ENCODE results near the gene GALT. TPM values are rescaled to one million over a fixed set of nuclear protein-coding genes. Genes with fewer than 3 reads are reported as not detected.

GALT gene
- total RNA-seq, 3 donors from 2014 or later = 26.1 to 37.0 (median 36.7) TPM

- Histone ChIP-seq H3K27me3 (no peaks in the 10 kb centered on the region), H3K4me3 (no peak overlapping the region), H3K36me3 (no peaks in the 10 kb centered on the region), H3K9me3 (no peaks in the 10 kb centered on the region), H3K27ac (peak overlapping the region in 1 of 2 donors; percentile 85), H3K4me1 (no peaks in the 10 kb centered on the region)
- intact Hi-C loops (cut with DNase I; ENCODE audit: low total_unique reads) = no loop called here
- no peak for TF ChIP-seq POLR2AphosphoS5 (IDR thresholded peaks at IDR 0.05)
- DNase-seq (ENCODE audit: low spot score in 2 of 2) = no peak
Observed at GRCh38 chr9:34684816-34685215, 38.3 kb downstream of the GALT start.

- H3K4me3 ChIP-seq = no peak overlapping the region
- intact Hi-C loops (cut with DNase I; ENCODE audit: low total_unique reads) = no loop called here
- no peaks in the 10 kb centered on the region for H3K9me3 ChIP-seq
- H3K36me3 ChIP-seq = no peaks in the 10 kb centered on the region
- H3K4me1 ChIP-seq = no peaks in the 10 kb centered on the region
- H3K27me3 ChIP-seq = no peaks in the 10 kb centered on the region
- peak overlapping the region in 1 of 2 donors; percentile 85 for H3K27ac ChIP-seq
- TF ChIP-seq POLR2AphosphoS5 (IDR thresholded peaks at IDR 0.05) (no peak), CTCF (IDR thresholded peaks at IDR 0.05) (no peak), POLR2A (IDR thresholded peaks at IDR 0.05) (no peak)
- no peak for DNase-seq (ENCODE audit: low spot score in 2 of 2)
Observed at GRCh38 chr9:34685591-34685990, 39.1 kb downstream of the GALT start.

- intact Hi-C loops (cut with DNase I; ENCODE audit: low total_unique reads) = no loop called here
- TF ChIP-seq POLR2A (IDR thresholded peaks at IDR 0.05) = no peak
- TF ChIP-seq CTCF (IDR thresholded peaks at IDR 0.05) = no peak
- TF ChIP-seq POLR2AphosphoS5 (IDR thresholded peaks at IDR 0.05) = no peak
- Histone ChIP-seq H3K9me3 (no peaks in the 10 kb centered on the region), H3K27ac (peak overlapping the region in 1 of 2 donors; percentile 85), H3K4me3 (no peak overlapping the region), H3K36me3 (no peaks in the 10 kb centered on the region), H3K27me3 (no peaks in the 10 kb centered on the region), H3K4me1 (no peaks in the 10 kb centered on the region)
- DNase-seq (ENCODE audit: low spot score in 2 of 2) = no peak
Observed at GRCh38 chr9:34686231-34686630, 39.8 kb downstream of the GALT start.

- intact Hi-C loops (cut with DNase I; ENCODE audit: low total_unique reads) = no loop called here
- peak overlapping the region in 1 of 2 donors; percentile 85 for H3K27ac ChIP-seq
- no peak overlapping the region for H3K4me3 ChIP-seq
- TF ChIP-seq POLR2AphosphoS5 (IDR thresholded peaks at IDR 0.05) (no peak), POLR2A (IDR thresholded peaks at IDR 0.05) (no peak), CTCF (IDR thresholded peaks at IDR 0.05) (no peak)
- no peaks in the 10 kb centered on the region for H3K36me3 ChIP-seq
- DNase-seq (ENCODE audit: low spot score in 2 of 2) = no peak
- no peaks in the 10 kb centered on the region for H3K9me3 ChIP-seq
- no peaks in the 10 kb centered on the region for H3K27me3 ChIP-seq
- H3K4me1 ChIP-seq = no peaks in the 10 kb centered on the region
Observed at GRCh38 chr9:34686732-34687131, 40.3 kb downstream of the GALT start.

- no peak for TF ChIP-seq CTCF (IDR thresholded peaks at IDR 0.05)
- TF ChIP-seq POLR2A (IDR thresholded peaks at IDR 0.05) = no peak
- TF ChIP-seq POLR2AphosphoS5 (IDR thresholded peaks at IDR 0.05) = no peak
- no peak for DNase-seq (ENCODE audit: low spot score in 2 of 2)
- Histone ChIP-seq H3K27me3 (no peaks in the 10 kb centered on the region), H3K4me1 (no peaks in the 10 kb centered on the region), H3K4me3 (no peak overlapping the region), H3K36me3 (no peaks in the 10 kb centered on the region), H3K9me3 (no peaks in the 10 kb centered on the region), H3K27ac (peak overlapping the region in 1 of 2 donors; percentile 61)
- intact Hi-C loops (cut with DNase I; ENCODE audit: low total_unique reads) = no loop called here
Observed at GRCh38 chr9:34687276-34688030, 41.0 kb downstream of the GALT start.

All from breast epithelium (tissue), 4 donors.